Retinal pigment epithelial cell (primary cell): ENCODE results near the gene ZC3H18.
"Not testable (repeated sequence)": the region's sequence is repeated elsewhere in the genome, so short reads cannot be mapped to it uniquely, and the experiment has no call there.

Source experiments
- DNase-seq: peaks from one replicate; pipeline ENCODE4 v3.0.0-alpha.2; 2010; ENCODE audit warnings: low read depth
- H3K4me3 ChIP-seq: 2 replicates; pipeline ENCODE4 v1.5.1; 2011; ENCODE audit warnings: mild to moderate bottlenecking, low read length, control low read depth, moderate library complexity
- TF ChIP-seq, protein P1 (sequence below): conservative IDR thresholded peaks from 2 replicates; pipeline ENCODE4 v1.5.1; 2011; ENCODE audit warnings: low read depth, low read length, control low read depth, inconsistent platforms

ZC3H18 gene

DNA sequence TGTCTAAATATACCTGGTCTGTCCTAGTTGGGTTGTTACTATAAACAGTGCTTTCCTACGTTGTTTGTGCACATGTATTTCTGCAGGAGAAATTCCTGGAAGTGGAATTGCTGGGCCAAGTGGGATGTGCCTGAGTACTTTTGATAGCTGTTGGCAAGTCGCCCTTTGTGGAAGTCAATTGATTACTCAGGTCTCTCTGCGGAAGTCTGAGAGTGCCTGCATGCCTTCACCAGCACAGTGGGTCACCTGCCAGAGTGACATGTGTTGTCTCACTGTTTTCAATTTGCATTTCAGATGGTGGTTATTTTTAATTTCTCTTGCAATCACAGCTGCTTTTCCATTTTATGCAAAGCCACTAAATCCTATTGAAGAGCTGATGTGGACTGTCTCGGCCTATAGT, 94.9 kb downstream of the ZC3H18 start:
- TF ChIP-seq, protein P1, sequence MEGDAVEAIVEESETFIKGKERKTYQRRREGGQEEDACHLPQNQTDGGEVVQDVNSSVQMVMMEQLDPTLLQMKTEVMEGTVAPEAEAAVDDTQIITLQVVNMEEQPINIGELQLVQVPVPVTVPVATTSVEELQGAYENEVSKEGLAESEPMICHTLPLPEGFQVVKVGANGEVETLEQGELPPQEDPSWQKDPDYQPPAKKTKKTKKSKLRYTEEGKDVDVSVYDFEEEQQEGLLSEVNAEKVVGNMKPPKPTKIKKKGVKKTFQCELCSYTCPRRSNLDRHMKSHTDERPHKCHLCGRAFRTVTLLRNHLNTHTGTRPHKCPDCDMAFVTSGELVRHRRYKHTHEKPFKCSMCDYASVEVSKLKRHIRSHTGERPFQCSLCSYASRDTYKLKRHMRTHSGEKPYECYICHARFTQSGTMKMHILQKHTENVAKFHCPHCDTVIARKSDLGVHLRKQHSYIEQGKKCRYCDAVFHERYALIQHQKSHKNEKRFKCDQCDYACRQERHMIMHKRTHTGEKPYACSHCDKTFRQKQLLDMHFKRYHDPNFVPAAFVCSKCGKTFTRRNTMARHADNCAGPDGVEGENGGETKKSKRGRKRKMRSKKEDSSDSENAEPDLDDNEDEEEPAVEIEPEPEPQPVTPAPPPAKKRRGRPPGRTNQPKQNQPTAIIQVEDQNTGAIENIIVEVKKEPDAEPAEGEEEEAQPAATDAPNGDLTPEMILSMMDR, result no peak
- no peak overlapping the region for H3K4me3 ChIP-seq
- DNase-seq, result no peak

- DNase-seq, result no peak
- TF ChIP-seq, protein P1, result no peak
- H3K4me3 ChIP-seq, result no peak overlapping the region
These were observed 95.4 kb downstream of the ZC3H18 start for GRCh38 chr16:88665570-88665969.

- DNase-seq, result no peak
- H3K4me3 ChIP-seq, result no peak overlapping the region
- TF ChIP-seq, protein P1, result no peak
These were observed 97.3 kb downstream of the ZC3H18 start for GRCh38 chr16:88667461-88667860.

- not testable (repeated sequence) for H3K4me3 ChIP-seq, DNase-seq
These were observed 99.3 kb downstream of the ZC3H18 start for GRCh38 chr16:88669493-88669892.

GRCh38 chr16:88669980-88670379, 99.8 kb downstream of the ZC3H18 start:
- TF ChIP-seq, protein P1, result no peak
- no peak overlapping the region for H3K4me3 ChIP-seq
- no peak for DNase-seq

DNA sequence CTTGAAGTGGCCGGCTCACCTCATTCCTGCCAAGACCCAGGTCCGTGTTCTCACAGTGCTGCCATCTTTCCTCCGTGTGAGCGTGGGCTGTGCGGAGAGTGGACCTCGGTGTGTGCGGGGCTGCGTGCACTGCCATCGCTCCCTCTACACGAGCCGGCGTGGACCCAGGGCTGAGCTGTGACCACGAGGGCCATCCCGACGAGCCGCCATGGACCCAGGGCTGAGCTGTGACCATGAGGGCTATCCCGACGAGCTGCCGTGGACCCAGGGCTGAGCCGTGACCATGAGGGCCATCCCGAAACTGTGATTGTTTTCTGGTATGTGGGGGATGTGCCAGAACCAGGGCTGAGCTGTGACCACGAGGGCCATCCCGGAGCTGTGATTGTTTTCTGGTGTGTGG, 101.6 kb downstream of the ZC3H18 start:
- no peak overlapping the region for H3K4me3 ChIP-seq
- TF ChIP-seq, protein P1, result no peak
- no peak for DNase-seq

DNA sequence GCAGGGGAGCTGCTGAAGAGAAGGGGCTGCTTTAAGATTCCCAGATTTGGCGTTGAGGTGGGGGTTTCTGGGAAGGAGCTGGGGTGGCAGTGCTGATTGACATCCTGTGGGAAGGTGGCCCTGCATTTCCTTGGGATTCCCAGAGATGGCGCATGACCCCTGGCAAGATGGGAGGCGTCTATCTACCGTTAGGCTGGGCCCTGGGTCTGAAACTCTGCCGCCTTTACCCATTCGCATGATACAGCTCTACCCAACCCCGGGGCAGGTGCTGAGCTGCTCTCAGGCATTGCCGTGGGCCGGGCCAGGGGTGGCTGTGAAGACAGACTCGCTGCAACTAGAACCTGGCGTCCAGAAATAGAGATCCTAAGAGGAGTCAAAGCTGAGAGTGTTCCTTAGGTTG, 102.6 kb downstream of the ZC3H18 start:
- no peak overlapping the region for H3K4me3 ChIP-seq
- TF ChIP-seq, protein P1, result peak; percentile 51
- no peak for DNase-seq
